HG02588 (cell line): ENCODE measurements around the gene MBD3L4.
"Not testable (repeated sequence)": the region's sequence is repeated elsewhere in the genome, so short reads cannot be mapped to it uniquely, and the experiment has no call there.

Experiments used
- ATAC-seq: cut with Tn5 transposase; IDR thresholded peaks from one replicate; pipeline ENCODE4 v1.9.1; 2021; ENCODE audit warnings: mild to moderate bottlenecking, moderate library complexity; ENCODE audit not compliant: unreplicated experiment

MBD3L4 gene

DNA sequence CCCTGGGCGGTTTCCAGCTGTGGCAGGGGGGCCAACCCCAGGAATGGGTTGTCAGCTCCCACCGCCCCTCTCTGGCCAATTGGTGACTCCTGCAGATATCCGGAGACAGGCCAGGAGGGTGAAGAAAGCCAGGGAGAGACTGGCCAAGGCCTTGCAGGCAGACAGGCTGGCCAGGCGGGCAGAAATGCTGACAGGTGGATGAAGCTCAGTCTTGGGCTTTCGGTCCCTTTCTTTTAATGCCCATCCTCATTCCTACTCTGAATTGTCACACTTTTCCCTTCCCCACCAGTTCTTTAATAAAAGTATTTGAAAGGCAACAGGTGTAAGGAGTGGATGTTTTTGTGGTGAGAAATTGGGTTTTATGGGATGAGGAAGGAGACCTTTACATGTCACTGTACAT, 11.4 kb upstream of the MBD3L4 start:
- ATAC-seq, result not testable (repeated sequence)

GRCh38 chr19:7049021-7049420, 9.0 kb upstream of the MBD3L4 start, which contains the start of gene MBD3L2:
MBD3L2 (plus strand) TSS chr19:7049321; CDS start chr19:7049374, 53 bp downstream.
- not testable (repeated sequence) for ATAC-seq

DNA sequence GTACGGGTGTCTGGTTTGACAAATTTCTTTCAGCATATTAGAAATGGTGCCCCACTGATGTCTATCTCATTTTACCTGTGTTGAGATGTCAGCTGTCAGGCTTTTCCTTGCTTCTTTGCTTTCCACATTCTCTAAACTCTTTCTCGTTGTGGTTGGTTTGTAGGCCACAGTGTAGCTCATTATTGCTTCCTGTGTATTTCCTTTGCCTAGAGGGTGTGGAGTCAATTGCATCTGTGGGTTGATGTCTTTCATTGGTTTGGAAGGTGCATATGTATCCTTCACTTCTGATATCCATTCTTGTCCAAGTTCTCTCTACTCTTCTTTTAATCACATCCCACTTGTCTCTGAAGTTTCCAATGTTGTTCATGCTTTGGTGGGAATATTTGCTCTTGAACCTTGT, 1.6 kb upstream of the MBD3L4 start:
- ATAC-seq, result not testable (repeated sequence)

DNA sequence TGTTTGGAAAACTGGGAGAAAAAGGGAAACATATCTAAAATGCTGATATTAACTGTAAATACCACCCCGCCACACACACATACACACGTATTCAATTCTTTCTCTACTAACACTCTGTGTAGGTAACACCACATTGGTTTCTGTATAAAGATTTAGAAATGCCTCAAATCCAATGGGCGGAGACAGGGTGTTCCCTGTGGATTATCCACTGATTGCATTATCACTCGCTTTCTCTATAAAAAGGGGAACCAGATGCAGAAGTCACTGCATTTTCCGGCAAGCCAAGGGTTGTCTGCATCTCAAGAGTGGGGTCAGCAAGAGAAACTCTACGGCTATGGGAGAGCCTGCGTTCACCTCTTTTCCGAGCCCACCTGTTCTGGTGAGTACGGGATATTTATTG, 9.7 kb downstream of the MBD3L4 start, which contains the start of gene MBD3L5:
TSS of gene MBD3L5 (plus strand) at position 301 of the 400 bp plus-strand sequence. CDS start at position 335, 34 bp downstream.
- not testable (repeated sequence) for ATAC-seq

- not testable (repeated sequence) for ATAC-seq
Measured at GRCh38 chr19:7028790-7029189, 11.2 kb downstream of the MBD3L4 start.

DNA sequence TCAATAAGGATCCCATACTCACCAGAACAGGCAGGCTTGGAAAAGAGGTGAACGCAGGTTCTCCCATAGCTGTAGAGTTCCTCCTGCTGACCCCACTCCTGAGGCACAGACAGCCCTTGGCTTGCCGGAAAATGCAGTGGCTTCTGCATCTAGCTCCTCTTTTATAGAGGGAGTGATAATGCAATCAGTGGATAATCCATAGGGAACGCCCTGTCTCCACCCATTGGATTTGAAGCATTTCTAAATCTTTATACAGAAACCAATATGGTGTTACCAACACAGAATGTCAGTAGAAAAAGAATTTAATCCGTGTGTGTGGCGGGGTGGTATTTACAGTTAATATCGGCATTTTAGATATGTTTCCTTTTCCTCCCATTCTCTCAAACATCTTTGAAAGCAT, 18.6 kb downstream of the MBD3L4 start, which contains the start of gene MBD3L2B:
TSS of gene MBD3L2B (minus strand) at position 101 of the 400 bp plus-strand sequence. CDS start at position 67, 34 bp downstream.
- ATAC-seq, result not testable (repeated sequence)

- no peak for ATAC-seq
Measured at GRCh38 chr19:7018828-7019227, 21.2 kb downstream of the MBD3L4 start.

DNA sequence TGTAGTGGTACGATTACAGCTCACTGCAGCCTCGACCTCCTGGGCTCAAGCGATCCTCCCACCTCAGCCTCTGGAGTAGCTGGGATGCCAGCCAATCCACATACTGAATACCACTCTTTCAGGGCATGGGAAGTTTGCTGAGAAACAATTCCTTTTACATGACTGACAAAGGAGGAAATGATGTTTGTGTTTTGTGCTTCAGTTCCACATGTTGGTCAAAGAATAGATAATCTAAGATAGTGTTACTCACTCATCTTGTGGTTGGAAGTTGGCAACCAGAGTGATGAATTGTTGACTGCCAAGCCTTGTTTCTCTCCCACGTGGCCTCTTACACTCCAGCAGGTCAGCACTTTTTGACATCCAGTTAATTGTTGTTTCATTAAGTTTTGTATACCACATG, 26.3 kb downstream of the MBD3L4 start:
- no peak for ATAC-seq

GRCh38 chr19:7010722-7011593, 29.0 kb downstream of the MBD3L4 start:
- ATAC-seq, result no peak

- ATAC-seq, result no peak
Measured at GRCh38 chr19:7007859-7008258, 32.1 kb downstream of the MBD3L4 start.

- no peak for ATAC-seq
Measured at GRCh38 chr19:7006135-7006704, 33.8 kb downstream of the MBD3L4 start.

DNA sequence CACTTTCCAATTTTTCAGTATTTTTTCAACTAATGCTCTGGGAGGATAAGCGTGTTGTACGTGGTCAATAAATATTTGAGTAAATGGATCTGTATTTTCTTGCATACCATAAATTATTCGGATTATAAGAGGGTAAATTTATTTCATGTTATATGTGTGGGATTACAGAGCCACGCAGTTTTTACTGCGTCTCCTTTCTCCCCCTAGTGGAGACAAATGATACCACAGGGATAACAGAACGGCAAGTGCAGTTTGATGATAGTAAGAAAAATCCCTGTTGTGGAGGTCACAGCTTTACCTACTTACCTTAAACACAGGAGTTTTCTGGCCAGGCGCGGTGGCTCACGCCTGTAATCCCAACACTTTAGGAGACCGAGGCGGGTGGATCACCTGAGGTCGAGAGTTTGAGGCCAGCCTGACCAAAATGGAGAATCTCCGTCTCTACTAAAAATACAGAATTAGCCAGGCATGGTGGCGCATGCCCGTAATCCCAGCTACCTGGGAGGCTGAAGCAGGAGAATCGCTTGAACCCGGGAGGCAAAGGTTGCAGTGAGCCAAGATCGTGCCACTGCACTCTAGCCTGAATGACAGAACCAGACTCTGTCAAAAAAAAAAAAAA, 35.6 kb downstream of the MBD3L4 start:
- ATAC-seq, result no peak

GRCh38 chr19:7000816-7001215, 39.2 kb downstream of the MBD3L4 start:
- no peak for ATAC-seq

DNA sequence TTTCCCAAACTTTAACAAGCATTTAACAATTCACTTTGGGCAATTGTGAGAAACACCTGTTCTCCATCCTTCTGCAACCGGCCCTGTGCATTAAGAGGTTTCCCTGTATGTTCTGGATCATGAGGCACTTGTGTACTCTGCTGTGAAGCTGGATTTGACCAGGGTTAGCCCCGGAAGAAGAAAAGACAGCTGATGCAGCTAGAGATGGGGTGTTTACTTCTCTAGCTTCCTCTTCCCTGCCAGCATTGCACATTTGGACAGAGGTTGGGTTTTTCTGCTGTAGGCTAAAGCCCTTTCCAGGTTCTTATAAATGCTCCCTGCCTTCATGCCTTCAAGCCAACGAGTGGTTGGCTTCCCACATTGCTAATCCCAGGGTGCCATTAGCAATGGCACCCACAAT, 39.6 kb downstream of the MBD3L4 start:
- no peak for ATAC-seq

DNA sequence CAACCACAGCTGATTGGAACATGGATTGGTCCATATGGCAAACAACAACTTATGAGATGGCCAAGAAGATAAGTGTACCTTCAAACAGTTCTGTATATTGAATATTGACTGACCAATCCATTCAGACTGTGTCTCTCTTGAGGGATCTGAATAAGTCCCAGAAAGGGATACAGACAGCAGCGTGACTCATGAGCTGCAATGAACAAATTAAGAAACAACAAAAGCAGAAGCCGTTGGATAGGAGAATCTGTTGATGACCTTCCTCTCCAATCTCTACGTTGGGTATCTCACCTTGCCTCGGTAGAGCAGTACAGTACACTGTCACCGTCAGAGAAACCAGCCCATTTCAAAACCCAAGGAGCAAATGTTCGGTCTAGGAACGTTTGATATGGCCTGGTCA, 40.0 kb downstream of the MBD3L4 start:
- ATAC-seq, result no peak

DNA sequence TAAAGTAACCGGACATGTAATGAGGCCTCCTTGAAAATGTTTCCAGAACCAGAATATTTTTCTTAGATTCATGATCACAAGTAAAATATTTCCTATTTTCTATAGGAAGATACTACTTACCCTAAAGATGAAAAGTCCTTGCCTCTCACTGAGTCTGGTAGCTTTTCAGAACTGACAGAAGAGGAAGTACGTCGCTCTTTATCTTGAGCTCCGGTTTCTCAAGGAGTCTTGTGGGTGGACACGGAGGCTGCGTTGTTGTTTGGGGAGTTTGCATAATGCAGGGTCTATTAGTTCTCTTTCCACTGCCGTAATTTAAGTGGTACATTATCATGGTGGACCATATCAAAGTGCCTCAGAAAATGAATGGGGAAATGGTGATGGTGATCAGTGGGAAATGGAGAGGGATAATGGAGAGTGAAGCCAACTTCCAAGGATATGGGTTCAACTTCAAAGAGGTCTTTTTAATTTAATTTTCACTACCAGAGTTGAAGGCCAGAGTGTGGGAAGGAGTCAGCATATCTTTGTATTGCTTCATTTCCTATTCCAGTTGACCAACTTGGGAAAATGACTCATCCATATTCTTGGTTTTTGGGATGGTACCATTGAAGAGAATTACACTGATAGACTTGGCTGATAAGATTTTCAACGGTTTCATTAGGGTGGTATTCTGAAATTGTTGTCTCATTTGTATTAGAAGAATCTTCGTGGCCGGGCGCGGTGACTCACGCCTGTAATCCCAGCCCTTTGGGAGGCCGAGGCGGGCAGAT, 42.1 kb downstream of the MBD3L4 start:
- no peak for ATAC-seq

GRCh38 chr19:6996810-6997209, 43.2 kb downstream of the MBD3L4 start:
- no peak for ATAC-seq

GRCh38 chr19:6995054-6995453, 44.9 kb downstream of the MBD3L4 start:
- ATAC-seq, result no peak

- ATAC-seq, result no peak
Measured at GRCh38 chr19:6988257-6988656, 51.7 kb downstream of the MBD3L4 start.

- ATAC-seq, result no peak
Measured at GRCh38 chr19:6987850-6988249, 52.1 kb downstream of the MBD3L4 start.
